Stimulated activated CD4-positive, alpha-beta T cell treated with anti-CD3 and anti-CD28 coated beads, Interleukin-2, amount 100 ng/mL, for 4 hours (primary cell): ENCODE data around the gene LRRC7.

Experiments
- DNase-seq: peaks from one replicate; pipeline ENCODE4 v3.0.0-alpha.2; 2020; ENCODE audit warnings: low read depth

Gene LRRC7

DNA sequence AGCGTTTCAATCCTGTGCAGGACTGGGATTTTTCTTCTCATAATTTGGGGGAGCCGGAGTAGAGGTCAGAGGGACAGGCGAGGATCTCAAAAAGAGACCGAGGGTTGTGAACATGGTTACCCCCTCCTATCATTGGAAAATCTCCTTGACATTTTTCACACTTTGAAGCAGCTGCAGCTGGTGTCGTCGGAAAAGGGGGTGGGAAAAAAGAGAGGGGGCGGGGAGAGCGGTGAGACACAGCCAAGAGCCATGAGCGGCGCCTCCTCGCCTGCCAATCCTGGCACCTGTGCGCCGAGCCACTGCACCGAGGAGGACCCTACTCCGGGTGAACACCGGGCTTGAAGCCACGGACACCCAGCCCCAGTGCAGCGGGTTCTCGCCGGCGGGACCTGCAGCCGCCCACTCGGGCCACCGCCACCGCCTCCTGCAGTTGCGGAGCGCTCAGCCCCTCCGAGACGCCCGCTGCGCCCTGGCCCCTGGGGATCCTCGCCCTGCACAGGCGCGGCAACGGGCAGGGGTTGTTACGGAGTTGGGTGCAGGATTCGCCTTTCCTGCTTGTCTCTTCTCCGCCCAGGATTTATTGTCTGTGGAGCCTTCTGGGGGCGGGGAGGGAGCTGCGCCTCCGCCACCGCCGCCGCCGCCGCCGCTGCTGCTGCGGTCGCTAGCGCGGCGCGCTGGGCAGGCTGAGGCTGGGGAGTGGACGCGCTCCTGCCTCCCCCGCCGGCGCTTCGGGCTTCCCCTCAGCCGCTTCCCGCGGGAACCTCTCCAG is at the start of gene LRRC7:
LRRC7 (plus strand) TSS at position 271 of the 769 bp plus-strand sequence. CDS start 718 bp downstream, outside the sequence.
- no peak for DNase-seq

DNA sequence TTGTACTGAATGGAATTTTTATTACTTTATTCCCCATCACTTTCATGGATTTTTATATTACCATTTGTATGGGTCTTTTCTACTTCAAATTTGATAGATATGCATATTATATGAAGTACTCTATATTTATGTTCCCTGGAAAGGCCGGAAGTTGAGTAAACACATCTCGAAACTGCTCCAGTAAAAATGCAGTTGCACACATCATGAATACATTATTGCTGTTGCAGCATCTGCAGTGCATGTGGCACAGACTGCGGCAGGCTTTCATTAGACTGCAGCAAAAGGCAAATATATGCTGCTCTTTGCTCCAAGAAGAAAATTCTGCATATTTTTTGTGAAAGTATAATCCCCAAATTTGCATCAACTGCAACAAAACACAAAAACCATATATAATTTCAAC is 48.7 kb upstream of the LRRC7 start:
- DNase-seq = no peak

DNA sequence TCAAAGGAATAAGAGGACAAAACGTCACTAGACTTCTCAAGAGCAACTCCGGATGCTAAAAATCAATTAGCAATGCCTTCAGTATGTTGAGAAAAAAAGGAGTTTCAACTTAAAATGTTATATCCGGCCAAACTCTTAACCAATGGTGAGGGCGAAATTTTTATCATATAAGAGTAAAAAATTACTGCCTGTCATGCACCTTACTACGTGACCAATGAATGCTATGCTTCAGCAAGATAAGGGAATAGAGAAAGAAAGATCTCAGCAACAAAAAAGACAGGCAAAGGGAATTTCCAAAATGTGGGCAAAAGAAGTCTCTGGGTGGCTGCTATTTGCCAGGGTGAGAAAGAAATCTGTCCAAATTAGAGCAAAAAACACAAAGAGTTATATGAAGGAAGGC is 47.4 kb upstream of the LRRC7 start:
- DNase-seq = no peak

DNA sequence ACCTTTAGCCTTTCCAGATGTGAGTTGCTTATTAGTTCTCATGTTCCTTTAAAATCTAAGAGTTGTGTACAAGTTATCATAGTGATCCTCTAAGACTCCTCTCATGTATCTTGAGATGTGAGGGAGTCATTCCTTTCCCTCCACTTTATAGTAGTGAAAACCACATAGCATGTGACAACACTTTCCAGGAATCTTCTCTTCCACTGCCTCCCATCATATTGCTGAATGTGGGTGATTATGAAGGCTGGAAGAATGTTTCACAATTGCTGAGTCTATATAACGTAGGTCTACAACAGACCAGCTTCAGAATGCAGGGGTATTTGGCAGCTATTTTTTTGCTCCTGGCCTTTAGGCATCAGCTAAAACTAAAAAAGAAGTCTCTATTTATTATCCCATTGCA is 44.7 kb upstream of the LRRC7 start:
- DNase-seq = no peak

DNA sequence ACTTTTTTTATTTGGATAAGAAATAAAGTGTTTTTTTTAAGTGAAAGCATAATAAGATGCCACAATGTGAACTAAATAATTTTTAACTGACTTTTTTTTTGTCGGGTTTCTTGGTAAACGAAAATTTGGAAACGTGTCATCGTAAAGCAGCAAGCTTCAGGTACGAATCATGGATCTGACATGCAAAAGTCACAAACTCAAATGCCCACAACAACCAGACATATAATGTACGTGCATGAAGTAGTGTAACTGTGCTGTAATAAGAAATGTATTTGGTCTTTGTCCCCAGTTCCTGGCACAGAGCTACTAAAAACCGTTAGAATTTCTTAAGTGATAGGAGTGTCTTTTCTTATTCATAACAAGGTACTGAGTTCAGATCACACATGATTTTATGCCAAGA is 44.3 kb upstream of the LRRC7 start:
- no peak for DNase-seq

DNA sequence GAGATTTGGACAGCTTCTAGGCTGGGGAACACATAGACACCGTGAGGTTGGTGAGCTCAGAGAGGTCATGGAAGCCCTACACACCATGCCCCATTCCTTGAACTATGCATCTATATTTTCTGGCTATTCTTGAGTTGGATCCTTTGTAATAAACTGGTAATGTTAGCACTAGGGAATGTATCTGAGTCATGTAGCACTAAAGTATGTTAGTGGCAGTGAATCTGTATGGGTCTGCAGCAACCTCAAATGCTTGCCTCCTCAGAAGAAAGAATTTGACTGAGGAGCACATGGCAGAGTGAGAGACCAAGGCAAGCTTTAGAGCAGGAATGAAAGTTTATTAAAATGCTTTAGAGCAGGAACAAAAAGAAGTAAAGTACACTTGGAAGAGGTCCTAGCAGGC is 43.7 kb upstream of the LRRC7 start:
- no peak for DNase-seq

DNA sequence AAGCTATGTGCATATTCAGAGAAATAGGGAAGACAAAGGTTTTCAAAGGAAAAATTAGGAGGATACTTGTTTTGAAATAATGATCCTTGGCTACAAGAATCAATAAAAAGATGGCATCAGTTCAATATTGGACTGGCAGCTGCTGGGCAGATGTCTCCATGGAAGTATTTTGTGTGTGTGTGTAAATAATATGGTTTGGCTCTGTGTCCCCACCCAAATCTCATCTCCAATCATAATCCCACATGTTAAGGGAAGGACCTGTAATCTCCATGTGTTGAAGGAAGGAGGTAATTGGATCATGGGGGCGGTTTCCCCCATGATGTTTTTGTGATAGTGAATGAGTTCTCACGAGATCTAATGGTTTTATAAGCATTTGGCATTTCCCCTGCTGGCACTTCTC is 40.4 kb upstream of the LRRC7 start:
- DNase-seq = no peak

DNA sequence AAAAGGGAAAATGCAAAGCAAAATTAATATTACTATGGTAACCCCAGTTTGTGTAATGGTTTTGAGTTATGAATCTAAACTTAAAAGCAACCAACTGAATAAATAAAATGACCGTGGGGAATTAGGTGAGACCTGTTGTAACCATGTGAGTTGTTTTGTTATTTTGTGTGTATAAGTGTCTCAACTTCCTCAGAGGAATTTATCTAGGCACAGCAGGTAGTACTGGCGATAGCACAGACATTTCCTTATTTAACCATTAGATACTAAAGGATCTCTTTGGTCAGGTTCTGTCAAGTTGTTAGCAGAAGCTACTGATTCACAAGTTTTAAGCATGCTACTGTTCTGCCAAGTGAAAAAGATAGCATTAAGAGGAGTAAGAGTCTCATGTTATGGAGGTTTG is 39.3 kb upstream of the LRRC7 start:
- DNase-seq = no peak

DNA sequence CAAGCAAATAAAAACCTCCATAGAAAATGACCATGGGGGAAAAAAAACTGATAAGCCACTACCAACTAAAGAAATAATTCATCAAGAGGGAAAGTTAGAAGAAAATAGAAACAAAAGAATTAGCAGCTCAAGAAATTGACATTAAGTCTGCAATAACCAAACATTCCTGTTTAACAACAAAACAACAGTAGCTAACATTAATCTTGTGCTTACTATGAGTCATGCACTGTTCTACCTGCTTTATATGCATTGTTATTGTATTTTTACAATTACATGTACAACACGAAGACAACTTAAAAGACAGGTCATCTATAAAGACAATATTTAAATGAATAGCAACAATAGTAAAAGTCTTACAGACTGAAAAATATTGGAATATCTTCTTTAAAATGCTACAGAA is 34.4 kb upstream of the LRRC7 start:
- no peak for DNase-seq

DNA sequence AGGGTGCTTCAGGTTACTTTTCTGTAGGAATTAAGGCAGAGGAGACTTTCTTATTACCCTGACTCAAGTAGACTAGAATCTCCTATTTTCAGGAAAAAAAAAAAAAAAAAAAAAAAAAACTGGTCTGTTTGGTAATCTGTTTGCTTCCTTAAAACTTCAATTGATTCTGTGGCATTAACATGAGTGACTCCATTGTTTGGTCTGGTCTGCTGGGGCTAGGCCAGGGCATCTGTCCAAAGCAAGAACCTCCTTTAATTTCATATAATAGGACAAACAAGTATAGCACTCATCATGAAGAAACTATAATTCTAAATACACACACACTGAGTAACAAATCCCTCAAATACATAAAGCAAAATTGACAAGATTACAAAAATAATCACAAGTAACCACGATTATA is 32.9 kb upstream of the LRRC7 start:
- no peak for DNase-seq

DNA sequence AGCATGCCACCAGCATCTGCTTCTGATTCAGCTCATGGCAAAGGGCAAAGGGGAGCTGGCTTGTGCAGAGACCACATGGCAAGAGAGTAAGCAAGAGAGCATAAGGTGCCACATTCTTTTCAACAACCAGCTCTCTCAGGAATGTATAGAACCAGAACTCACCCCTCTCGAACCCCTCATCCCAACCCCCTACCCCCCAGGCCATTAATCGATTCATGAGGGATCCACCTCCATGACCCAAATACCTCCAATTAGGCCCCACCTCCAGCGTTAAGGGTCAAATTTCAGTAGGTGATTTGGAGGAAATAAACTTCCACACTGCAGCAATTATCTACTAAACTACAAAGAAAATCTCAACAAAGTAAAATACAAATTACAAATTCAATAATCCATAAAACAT is 32.2 kb upstream of the LRRC7 start:
- DNase-seq = no peak

DNA sequence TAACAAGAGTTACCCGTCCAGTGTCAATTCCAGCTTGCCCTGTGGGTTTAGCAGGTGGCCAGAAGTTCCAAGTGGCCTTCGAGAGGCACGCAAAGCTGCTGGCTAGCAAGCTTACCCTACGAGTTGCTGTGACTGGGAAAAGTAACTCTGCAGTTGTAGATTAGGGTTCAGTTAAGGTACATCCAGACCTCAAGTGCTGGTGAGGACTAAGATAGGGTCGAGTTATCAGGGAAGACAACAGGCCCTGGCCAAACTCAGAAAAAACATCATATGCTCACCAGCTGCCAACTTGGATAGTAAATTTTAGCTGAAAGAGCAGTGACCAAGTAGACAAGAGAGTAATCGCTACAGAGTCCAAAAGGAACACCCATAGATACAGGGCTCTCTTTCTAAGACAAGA is 27.7 kb upstream of the LRRC7 start:
- DNase-seq = no peak

DNA sequence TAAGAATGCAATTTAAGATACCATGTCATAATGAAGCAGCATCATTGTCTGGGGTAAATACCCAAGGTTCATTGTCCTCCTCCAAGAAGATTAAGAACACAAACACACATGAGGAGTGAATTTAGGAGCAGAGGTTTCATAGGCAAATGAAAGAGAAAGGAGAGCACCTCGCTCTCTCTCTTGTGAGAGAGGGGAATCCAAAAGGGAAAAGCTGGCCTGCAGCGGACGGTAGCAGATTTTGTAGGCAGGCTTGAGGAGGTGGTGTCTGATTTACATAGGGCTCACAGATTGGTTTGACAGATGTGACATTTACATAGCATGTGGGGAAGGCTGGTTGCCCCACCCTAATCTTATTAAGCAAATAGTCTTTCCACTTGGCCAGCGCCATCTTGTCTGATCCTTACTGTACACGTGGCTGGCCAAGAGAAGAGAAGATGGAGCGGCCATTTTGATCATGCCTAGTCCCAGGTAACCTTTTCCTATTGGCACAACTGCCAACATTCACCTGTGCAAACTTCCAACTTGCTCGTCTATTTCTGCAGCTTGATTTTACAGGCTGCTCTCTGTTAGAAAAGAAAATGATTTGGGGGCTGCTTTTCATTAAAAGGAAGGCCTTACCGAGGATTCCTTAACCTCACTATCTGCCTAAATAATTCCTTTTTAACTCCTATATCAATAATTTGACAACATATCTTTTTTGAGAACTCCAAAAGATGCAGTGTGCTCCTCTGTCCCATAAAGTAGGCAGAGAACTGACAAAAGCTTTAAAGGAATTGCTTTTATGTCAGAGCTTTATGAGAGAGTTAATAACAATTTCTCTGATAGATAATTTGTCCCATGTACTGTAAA is 16.0 kb upstream of the LRRC7 start:
- no peak for DNase-seq

DNA sequence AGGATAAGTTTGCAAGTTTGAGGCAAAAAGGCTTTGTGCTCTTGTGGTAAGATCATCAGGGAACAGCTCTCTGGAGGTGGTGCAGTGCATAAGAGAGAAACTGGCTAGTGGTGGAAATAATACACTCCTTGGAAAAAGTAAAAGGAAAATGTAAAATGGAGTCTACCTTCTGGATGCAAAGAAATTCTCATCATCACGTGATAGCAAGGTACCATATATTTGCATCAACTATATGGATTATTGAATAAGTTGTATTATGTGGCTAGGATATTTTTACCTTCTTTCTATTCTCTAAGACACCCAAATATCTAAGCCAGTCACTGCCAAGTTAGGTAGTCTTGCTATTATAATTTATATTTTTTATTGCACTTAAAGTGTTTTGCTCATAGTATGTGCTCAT is 14.0 kb upstream of the LRRC7 start:
- no peak for DNase-seq

DNA sequence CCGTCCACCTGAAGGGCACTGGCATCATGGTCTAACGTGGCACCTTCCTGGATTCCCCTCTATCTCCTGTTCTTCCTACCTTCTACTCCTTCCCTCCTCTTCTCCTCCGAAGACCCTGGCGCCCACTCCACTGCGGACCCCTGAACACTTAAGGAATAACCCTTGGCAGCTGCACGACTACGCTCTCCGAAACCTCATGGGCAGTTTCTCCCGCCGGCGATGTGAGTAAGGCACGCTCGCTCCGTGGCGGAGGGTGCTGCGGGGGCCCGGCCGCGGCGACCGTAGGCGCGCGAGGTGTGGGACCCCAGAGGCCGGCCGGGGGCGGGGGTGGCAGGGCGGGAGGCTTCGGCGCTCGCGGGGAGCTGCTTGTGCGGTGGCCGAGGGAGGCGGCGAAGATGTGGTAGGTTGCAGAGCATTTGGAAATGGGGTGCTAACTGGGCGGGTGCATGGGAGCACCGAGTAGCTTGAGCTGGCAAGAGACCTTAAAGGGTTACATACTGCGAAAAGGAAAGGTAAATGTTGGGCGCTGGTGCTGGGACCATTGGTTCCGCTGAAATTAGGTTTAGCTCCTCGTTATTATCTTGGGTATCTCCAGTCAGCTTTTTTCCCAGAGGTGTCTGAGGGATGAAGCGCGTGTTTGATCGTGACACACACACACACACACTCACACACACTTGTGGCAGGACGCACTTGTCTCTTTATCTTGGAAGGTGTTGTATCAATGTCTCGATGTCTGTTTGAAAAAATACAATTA is 876 bp downstream of the LRRC7 start:
- no peak for DNase-seq

DNA sequence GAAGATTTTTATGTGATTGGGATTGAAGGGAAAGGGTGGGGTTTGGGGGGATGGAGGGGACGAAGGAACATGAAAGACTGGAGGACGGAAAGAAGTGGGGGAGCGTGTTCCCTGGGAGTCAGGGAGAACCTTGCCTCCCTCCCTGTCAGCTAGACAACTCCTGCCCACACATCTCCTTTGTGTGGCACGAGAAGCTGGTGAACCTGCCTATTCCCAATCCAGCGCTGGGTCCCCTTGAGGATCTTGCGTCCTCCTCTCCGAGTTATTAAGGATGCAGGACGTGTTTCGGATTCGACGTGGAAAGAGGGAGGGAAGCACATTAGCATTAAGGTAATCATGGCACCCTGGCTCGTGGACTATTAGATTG is 1.4 kb downstream of the LRRC7 start:
- DNase-seq = no peak

DNA sequence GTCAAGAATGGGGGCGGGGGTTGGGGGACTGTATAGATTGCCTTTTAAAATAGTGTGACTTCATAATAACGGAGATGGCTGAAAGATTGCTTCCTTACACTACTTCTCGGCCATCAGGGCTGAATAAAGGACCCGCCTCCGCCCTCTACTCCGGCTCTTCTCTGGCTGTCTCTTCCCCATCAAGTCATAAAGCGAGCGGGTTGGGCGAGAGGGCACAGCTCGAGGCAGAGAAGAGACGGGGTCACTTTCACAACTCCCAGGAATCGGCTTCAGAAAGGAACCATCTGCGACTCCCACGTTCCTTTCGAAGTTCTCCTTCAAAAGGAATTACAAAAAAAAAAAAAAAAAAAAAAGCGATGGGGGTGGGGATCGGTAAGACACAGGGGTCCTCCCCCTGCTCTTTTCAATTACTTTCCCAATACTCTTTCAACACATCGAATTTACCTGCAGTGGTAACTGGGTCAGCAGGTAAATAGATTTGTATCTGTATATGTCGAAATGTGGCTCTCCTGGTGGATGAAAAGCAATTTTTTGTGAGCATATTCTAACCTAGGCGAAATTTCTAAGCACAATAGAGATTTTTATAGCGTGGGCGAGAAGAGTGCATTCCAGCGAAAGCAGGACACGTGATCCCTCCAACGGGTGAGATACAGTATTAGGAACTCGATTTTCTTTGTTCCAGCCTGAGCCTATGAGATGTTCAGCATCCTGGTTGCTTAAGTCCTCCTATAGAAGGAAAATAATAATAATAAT is 2.0 kb downstream of the LRRC7 start:
- no peak for DNase-seq

DNA sequence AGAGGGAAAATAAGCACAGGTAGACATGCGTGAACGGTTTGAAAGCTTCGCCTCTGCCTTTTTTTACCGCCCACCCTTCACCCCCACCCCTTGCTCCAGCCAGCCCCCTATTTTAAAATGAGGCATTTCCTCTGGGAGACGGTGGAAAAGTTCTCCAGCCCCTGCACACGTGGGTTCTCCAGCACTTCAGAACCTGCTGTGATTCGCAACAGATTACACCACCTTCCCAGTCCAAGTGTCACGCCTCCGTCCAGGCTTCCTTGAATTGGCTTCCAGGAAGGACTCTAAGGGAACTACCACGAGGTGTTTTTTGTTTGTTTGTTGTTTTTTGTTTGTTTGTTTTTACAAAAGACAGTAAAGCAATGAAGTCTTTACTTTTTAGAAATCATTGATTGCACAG is 2.6 kb downstream of the LRRC7 start:
- DNase-seq = no peak

DNA sequence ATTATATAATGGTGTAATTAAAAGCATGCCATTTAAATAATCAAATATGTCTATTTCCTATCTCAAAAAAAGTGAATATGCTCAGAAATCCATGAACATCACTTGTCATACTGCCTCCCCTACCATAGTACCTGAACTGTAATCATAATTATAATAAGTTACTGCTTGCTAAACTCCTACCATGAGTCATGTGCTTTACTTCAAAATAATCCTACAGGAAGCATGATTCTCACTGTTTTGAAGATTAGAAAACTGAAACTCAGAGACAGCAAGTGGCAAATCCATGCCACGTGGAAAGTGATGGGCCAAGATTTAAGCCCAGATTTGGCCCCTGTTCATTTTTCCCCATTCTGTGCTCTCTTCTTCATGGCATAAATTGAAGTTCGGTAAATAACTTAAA is 5.2 kb downstream of the LRRC7 start:
- DNase-seq = no peak

DNA sequence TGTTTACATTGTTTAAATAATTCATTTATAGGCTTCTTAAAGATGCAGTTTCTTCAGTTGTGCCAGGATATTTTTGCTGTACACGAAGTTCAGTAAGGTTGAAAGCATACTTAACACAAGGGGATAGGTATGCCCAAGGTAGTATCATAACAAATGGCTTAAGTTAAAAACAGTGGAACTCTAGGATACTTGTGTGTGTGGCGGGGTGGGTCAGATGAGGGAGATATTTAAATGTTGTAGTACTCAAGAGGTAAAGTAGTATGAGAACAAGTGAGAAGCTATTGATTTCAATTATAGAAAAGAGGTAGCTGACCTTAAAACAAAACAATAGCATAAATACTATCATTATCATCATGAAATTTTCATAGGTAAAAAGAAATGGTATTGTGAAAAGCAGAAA is 6.2 kb downstream of the LRRC7 start:
- DNase-seq = no peak

DNA sequence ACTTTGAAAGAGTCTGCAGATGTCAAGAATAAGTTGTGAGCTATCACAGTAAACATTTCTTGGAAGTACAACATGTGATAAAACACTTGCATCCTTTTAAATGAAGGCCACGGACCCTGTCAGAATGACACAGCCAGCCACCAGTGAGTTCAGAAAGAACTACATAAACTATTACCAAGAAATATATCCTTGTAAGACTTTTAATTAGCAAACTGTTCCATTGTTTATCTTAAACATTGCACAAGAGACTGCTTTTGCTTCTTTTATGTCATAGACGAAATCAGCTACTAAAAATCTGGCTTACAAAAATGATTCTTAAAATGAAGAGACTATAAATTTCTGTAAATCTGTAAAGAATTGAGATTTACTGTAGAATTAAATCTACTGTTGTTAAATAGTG is 17.9 kb downstream of the LRRC7 start:
- no peak for DNase-seq

DNA sequence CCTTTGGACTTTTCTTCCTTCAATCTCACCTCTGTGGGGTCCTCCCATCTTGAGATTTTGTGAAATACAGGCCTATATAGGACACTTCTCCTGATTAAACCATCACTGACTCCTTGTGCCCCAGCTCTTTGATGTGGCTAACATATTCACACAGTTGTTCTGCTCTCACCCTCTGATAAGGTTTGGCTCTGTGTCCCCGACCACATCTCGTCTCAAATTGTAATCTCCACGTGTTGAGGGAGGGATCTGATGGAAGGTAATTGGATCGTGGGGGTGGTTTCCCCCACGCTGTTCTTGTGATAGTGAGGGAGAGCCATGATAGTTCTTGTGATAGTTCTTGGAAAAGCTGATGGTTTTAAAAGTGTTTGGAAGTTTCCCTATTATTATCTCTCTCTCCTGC is 19.7 kb downstream of the LRRC7 start:
- no peak for DNase-seq
